OCI-LY7 (cell line): ENCODE measurements around the gene RBM39.
"Not testable (repeated sequence)": the region's sequence is repeated elsewhere in the genome, so short reads cannot be mapped to it uniquely, and the experiment has no call there.

Experiments used
- CTCF ChIP-seq: fragments of 200-600 bp; sonication (generic); conservative IDR thresholded peaks from 2 replicates; pipeline ENCODE4 v1.5.1; 2014; ENCODE audit warnings: mild to moderate bottlenecking, antibody characterized with exemption, low read length, moderate library complexity, mixed read lengths
- EZH2phosphoT487 ChIP-seq: fragments of 200-600 bp; sonication (generic); IDR thresholded peaks from 2 replicates; pipeline ENCODE4 v1.6.1; 2018; ENCODE audit warnings: low read depth, borderline replicate concordance, mild to moderate bottlenecking, mixed run types, antibody characterized with exemption, low read length, moderate library complexity, mixed read lengths

GRCh38 chr20:35723652-35724320 lies 18.3 kb downstream of the RBM39 start:
- TF ChIP-seq CTCF, EZH2phosphoT487: not testable (repeated sequence)
